PC-9 (cell line): ENCODE results near the gene STAC. TPM values are rescaled to one million over a fixed set of nuclear protein-coding genes. Genes with fewer than 3 reads are reported as not detected.
A peak's percentile ranks its signal among the peaks of the same experiment; 100 is the strongest.

Source experiments
- BruUV-seq: library from RNA; stranded (reverse); fragments of 400-500 nt; replicated peaks from 2 replicates; lab custom pipeline; 2021; lab: Mats Ljungman, UMichigan
- CTCF ChIA-PET: fragments of 300-600 bp; sonication (Branson Sonifier 250); formaldehyde crosslinking; loops from one replicate; lab custom pipeline; 2022; ENCODE audit warnings: antibody characterized with exemption; lab: Charles Lee
- POLR2A ChIA-PET: fragments of 300-600 bp; sonication (Branson Sonifier 250); formaldehyde crosslinking; loops from one replicate; lab custom pipeline; 2022; ENCODE audit warnings: antibody characterized with exemption; ENCODE audit not compliant: unreplicated experiment; lab: Charles Lee
- DNase-seq, 2 experiments: peaks; one replicate each; pipeline versions ENCODE4 v3.0.0 to v3.0.0-alpha.2; 2015 to 2022; ENCODE audit warnings: mixed read lengths in 1 of 2
- H2AFZ ChIP-seq: fragments of 200-600 bp; sonication (generic); 2 replicates; pipeline ENCODE4 v1.8.1; 2017; ENCODE audit warnings: antibody characterized with exemption
- H3F3A ChIP-seq: fragments of 200-600 bp; sonication (generic); 2 replicates; pipeline ENCODE4 v1.8.1; 2017; ENCODE audit warnings: antibody characterized with exemption, mild to moderate bottlenecking, low read depth; ENCODE audit not compliant: insufficient read depth
- H3K27ac ChIP-seq: fragments of 200-600 bp; sonication (generic); 2 replicates; pipeline ENCODE4 v1.6.1; 2016; ENCODE audit warnings: mixed run types
- H3K27me3 ChIP-seq: fragments of 200-600 bp; sonication (generic); 2 replicates; pipeline ENCODE4 v1.6.1; 2016; ENCODE audit warnings: low read depth, mixed run types; ENCODE audit not compliant: insufficient read depth
- H3K36me3 ChIP-seq: fragments of 200-600 bp; sonication (generic); 2 replicates; pipeline ENCODE4 v1.6.1; 2016; ENCODE audit warnings: low read depth, mixed run types
- H3K4me1 ChIP-seq: fragments of 200-600 bp; sonication (generic); replicated peaks from 2 replicates; pipeline ENCODE4 v1.6.1; 2016; ENCODE audit warnings: mixed run types; ENCODE audit not compliant: insufficient read depth
- H3K4me2 ChIP-seq: fragments of 200-600 bp; sonication (generic); 2 replicates; pipeline ENCODE4 v1.6.1; 2017; ENCODE audit warnings: mixed run types
- H3K4me3 ChIP-seq: fragments of 200-600 bp; sonication (generic); 2 replicates; pipeline ENCODE4 v1.6.1; 2016; ENCODE audit warnings: mixed run types
- H3K79me2 ChIP-seq: fragments of 200-600 bp; sonication (generic); 2 replicates; pipeline ENCODE4 v1.6.1; 2017; ENCODE audit warnings: low read depth, mixed run types
- H3K9me2 ChIP-seq: fragments of 200-600 bp; sonication (generic); 2 replicates; pipeline ENCODE4 v1.8.1; 2017; ENCODE audit warnings: mild to moderate bottlenecking; ENCODE audit not compliant: insufficient read depth
- H3K9me3 ChIP-seq: fragments of 200-600 bp; sonication (generic); 2 replicates; pipeline ENCODE4 v1.8.1; 2016; ENCODE audit warnings: low read depth; ENCODE audit not compliant: insufficient read depth
- H4K20me1 ChIP-seq: fragments of 200-600 bp; sonication (generic); 2 replicates; pipeline ENCODE4 v1.8.1; 2017; ENCODE audit not compliant: insufficient read depth
- CTCF ChIP-seq: fragments of 200-600 bp; sonication (generic); conservative IDR thresholded peaks from 2 replicates; pipeline ENCODE4 v1.6.1; 2017; ENCODE audit warnings: mixed run types, antibody characterized with exemption, mild to moderate bottlenecking, moderate library complexity
- EZH2 ChIP-seq: fragments of 200-600 bp; sonication (generic); IDR thresholded peaks from 2 replicates; pipeline ENCODE4 v1.8.0; 2017; ENCODE audit warnings: antibody characterized with exemption, low read depth
- intact Hi-C: fragments of 100-400 bp; cut with micrococcal nuclease; formaldehyde crosslinking; loops from one replicate; pipeline ENCODE4 v1.10.0; 2022; ENCODE audit not compliant: unreplicated experiment
- total RNA-seq: library from RNA; stranded (reverse); gene quantifications from 2 replicates; pipeline ENCODE4 v1.2.3, GENCODE V29; 2021

STAC gene
- total RNA-seq, 1 experiment from 2014 or later: 17.6 TPM

- Histone ChIP-seq H4K20me1 (no peaks in the 10 kb centered on the region), H3K9me2 (no peaks in the 10 kb centered on the region), H3K9me3 (no peaks in the 10 kb centered on the region), H3F3A (no peaks in the 10 kb centered on the region), H3K4me3 (no peak overlapping the region), H2AFZ (no peak overlapping the region), H3K4me2 (no peak overlapping the region), H3K27ac (no peak overlapping the region), H3K36me3 (no peaks in the 10 kb centered on the region), H3K79me2 (no peaks in the 10 kb centered on the region), H3K4me1 (no peaks in the 10 kb centered on the region), H3K27me3 (no peaks in the 10 kb centered on the region)
- TF ChIP-seq EZH2 (no peak), CTCF (no peak)
- no TSS peak for BruUV-seq
- ChIA-PET POLR2A (no interaction called here), CTCF (no interaction called here)
- intact Hi-C loops: loop anchor here (2.0 kb wide), 1 partner anchor 31 kb away; no protein-coding TSS in a partner anchor
- no peak for DNase-seq
These were observed 23.4 kb downstream of the STAC start for GRCh38 chr3:36403661-36404060.

DNA sequence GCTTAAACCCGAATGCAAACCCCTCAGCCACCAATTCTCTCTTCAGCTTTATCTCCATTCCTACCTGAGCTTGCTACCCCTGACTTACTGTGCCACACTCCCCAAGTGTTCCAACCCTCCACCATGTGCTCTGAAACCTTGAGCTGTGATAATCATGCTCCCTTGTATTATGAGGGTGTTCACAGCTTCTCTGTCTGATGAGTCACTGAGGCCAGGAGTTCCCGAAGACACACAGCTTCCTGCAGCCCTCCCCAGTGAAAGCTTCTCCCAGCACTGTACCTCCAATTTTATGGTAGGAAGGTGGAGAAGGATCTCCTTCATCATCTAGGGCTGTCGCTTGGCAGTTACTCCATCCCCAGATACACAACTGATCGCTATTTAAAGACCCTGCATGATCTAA, 24.9 kb downstream of the STAC start:
- no peak for DNase-seq
- no peak overlapping the region for H2AFZ ChIP-seq
- H3K9me2 ChIP-seq: no peaks in the 10 kb centered on the region
- no peaks in the 10 kb centered on the region for H3F3A ChIP-seq
- H3K36me3 ChIP-seq: no peaks in the 10 kb centered on the region
- no peak overlapping the region for H3K4me2 ChIP-seq
- TF ChIP-seq CTCF (no peak), EZH2 (no peak)
- H3K4me3 ChIP-seq: no peak overlapping the region
- H3K27me3 ChIP-seq: no peaks in the 10 kb centered on the region
- no peaks in the 10 kb centered on the region for H3K4me1 ChIP-seq
- ChIA-PET CTCF (no interaction called here), POLR2A (no interaction called here)
- BruUV-seq: no TSS peak
- H3K79me2 ChIP-seq: no peaks in the 10 kb centered on the region
- no peaks in the 10 kb centered on the region for H3K9me3 ChIP-seq
- no peaks in the 10 kb centered on the region for H4K20me1 ChIP-seq
- intact Hi-C loops: no loop called here
- H3K27ac ChIP-seq: no peak overlapping the region

GRCh38 chr3:36408146-36408545, 27.8 kb downstream of the STAC start:
- no peaks in the 10 kb centered on the region for H4K20me1 ChIP-seq
- TF ChIP-seq CTCF: 0 out of 2 replicates have a peak, but pooled peaks have one; percentile 15
- no peak for TF ChIP-seq EZH2
- H2AFZ ChIP-seq: no peak overlapping the region
- no peaks in the 10 kb centered on the region for H3F3A ChIP-seq
- no peaks in the 10 kb centered on the region for H3K79me2 ChIP-seq
- DNase-seq: no peak
- CTCF ChIA-PET: no interaction called here
- H3K4me2 ChIP-seq: no peak overlapping the region
- no peaks in the 10 kb centered on the region for H3K36me3 ChIP-seq
- intact Hi-C loops: no loop called here
- no peak overlapping the region for H3K4me3 ChIP-seq
- H3K9me2 ChIP-seq: no peaks in the 10 kb centered on the region
- POLR2A ChIA-PET: no interaction called here
- no peaks in the 10 kb centered on the region for H3K4me1 ChIP-seq
- H3K27ac ChIP-seq: no peak overlapping the region
- BruUV-seq: no TSS peak
- H3K9me3 ChIP-seq: no peaks in the 10 kb centered on the region
- no peaks in the 10 kb centered on the region for H3K27me3 ChIP-seq
